WERI-Rb-1 (cell line): Measurements from ENCODE around the gene RYR3.

Experiments
- DNase-seq: peaks from one replicate; pipeline ENCODE4 v3.0.0-alpha.2; 2020
- H3K27ac ChIP-seq: fragments of 250-450 bp; sonication (Bioruptor Pico); 2 replicates; pipeline ENCODE4 v1.5.1; 2020; ENCODE audit warnings: mild to moderate bottlenecking, moderate library complexity
- H3K27me3 ChIP-seq: fragments of 250-450 bp; sonication (Bioruptor Pico); 2 replicates; pipeline ENCODE4 v1.5.1; 2021; ENCODE audit warnings: mild to moderate bottlenecking, low read depth, moderate library complexity; ENCODE audit not compliant: insufficient read depth, severe bottlenecking
- H3K36me3 ChIP-seq: fragments of 250-450 bp; sonication (Bioruptor Pico); 2 replicates; pipeline ENCODE4 v1.5.1; 2020; ENCODE audit warnings: mild to moderate bottlenecking, moderate library complexity
- H3K4me3 ChIP-seq: 2 replicates; pipeline ENCODE4 v1.5.1; 2011; ENCODE audit warnings: low read depth, mild to moderate bottlenecking, control low read depth, low read length
- H3K9me3 ChIP-seq: fragments of 250-450 bp; sonication (Bioruptor Pico); 2 replicates; pipeline ENCODE4 v1.5.1; 2021; ENCODE audit warnings: mild to moderate bottlenecking, moderate library complexity; ENCODE audit not compliant: severe bottlenecking
- TF ChIP-seq, protein P1 (sequence below): IDR thresholded peaks from 2 replicates; pipeline ENCODE4 v1.5.1; 2011; ENCODE audit warnings: low read depth, mild to moderate bottlenecking, control low read depth, inconsistent platforms, low read length

The RYR3 gene

DNA sequence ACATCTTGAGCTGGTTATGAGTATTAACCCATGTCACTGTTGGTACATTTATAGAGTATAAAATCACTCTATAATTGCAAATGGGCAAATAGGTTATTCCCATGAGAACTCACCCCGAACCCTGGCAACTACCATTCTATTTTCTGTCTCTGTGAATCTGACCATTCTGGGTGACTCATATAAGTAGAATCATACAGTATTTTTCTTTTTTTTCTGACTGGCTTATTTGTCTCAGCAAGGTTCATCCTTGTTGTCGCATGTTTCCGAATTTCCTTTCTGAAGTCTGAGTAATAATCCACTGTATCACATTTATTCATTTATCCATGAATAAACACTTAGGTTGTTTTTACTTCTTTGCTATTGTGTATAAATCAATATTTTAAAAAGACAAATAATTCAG, 597.6 kb downstream of the RYR3 start:
- DNase-seq, result no peak
- TF ChIP-seq, protein P1, sequence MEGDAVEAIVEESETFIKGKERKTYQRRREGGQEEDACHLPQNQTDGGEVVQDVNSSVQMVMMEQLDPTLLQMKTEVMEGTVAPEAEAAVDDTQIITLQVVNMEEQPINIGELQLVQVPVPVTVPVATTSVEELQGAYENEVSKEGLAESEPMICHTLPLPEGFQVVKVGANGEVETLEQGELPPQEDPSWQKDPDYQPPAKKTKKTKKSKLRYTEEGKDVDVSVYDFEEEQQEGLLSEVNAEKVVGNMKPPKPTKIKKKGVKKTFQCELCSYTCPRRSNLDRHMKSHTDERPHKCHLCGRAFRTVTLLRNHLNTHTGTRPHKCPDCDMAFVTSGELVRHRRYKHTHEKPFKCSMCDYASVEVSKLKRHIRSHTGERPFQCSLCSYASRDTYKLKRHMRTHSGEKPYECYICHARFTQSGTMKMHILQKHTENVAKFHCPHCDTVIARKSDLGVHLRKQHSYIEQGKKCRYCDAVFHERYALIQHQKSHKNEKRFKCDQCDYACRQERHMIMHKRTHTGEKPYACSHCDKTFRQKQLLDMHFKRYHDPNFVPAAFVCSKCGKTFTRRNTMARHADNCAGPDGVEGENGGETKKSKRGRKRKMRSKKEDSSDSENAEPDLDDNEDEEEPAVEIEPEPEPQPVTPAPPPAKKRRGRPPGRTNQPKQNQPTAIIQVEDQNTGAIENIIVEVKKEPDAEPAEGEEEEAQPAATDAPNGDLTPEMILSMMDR, result no peak
- Histone ChIP-seq H3K27ac (no peak overlapping the region), H3K27me3 (no peaks in the 10 kb centered on the region), H3K9me3 (no peaks in the 10 kb centered on the region), H3K36me3 (no peaks in the 10 kb centered on the region), H3K4me3 (no peak overlapping the region)

DNA sequence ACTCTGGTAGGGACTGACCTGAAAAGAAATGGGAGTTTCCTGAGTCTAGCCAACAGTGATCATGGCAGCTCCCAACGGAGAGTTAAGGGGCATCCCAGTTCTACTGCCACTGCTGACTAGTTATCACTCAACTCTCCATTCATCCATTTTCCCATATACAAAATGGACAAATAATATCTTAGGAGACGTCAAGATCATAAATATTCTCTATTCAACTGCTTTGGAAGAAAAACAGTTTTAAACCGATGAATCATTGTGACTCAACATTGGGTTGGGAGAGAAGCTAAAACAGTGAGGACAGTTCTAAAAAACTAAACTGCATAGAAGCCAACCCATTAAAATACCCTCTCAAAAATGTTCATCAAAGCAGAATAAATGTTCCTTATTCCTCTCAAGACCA, 600.0 kb downstream of the RYR3 start:
- H3K27ac ChIP-seq, result no peak overlapping the region
- H3K36me3 ChIP-seq, result no peaks in the 10 kb centered on the region
- DNase-seq, result no peak
- H3K4me3 ChIP-seq, result no peak overlapping the region
- H3K27me3 ChIP-seq, result no peaks in the 10 kb centered on the region
- no peaks in the 10 kb centered on the region for H3K9me3 ChIP-seq
- TF ChIP-seq, protein P1, result no peak

DNA sequence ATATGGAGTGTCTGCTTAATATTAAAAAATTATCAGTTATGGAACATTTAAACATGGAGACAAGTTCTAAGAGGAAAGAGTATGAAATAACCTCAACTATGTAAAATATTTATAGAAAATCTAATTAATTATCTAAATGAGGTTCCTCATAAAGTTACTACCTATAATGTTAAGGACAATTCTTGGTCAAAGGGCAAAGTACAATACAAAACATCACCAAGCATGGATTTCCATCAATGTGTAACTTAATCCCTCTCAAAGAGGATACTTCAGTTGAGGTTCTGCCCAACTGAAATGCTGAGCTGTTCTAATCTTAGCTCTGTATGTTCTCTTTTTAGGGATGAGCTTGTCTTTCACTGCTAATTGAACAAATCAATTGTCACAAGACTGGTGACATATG, 601.6 kb downstream of the RYR3 start:
- Histone ChIP-seq H3K27ac (no peak overlapping the region), H3K4me3 (no peak overlapping the region), H3K27me3 (no peaks in the 10 kb centered on the region), H3K36me3 (no peaks in the 10 kb centered on the region), H3K9me3 (no peaks in the 10 kb centered on the region)
- TF ChIP-seq, protein P1, result no peak
- no peak for DNase-seq

DNA sequence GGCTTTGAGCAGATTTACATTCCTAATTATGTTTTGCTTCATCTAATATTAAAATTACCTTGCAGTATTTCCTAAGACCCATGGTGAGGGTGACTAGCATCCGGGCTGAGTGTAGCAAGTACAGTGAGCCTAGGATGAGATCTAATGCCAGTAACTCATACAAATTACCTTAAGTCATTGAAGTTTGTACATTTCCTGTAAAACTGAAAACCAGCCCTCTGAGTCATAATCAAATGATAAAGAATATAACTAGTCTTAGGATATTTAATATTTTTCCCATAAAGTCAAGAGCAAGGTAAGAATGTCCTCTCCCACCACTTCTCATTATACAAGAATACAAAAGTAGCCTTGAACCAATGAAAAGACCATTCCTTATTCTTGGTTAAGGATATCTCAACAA, 602.7 kb downstream of the RYR3 start:
- DNase-seq, result no peak
- TF ChIP-seq, protein P1, result no peak
- Histone ChIP-seq H3K36me3 (no peaks in the 10 kb centered on the region), H3K27me3 (no peaks in the 10 kb centered on the region), H3K4me3 (no peak overlapping the region), H3K27ac (no peak overlapping the region), H3K9me3 (no peaks in the 10 kb centered on the region)
